LNCaP clone FGC (cell line): ENCODE measurements around the gene KLHDC8B.

Experiments
- DNase-seq: peaks from one replicate; pipeline ENCODE4 v3.0.0-alpha.2; 2011; ENCODE audit warnings: low read depth
- H3K4me3 ChIP-seq: 2 replicates; pipeline ENCODE4 v1.5.1; 2011; ENCODE audit warnings: mild to moderate bottlenecking, low read depth, low read length, control low read depth
- CTCF ChIP-seq: IDR thresholded peaks from 2 replicates; pipeline ENCODE4 v1.5.1; 2012; ENCODE audit warnings: mild to moderate bottlenecking; ENCODE audit not compliant: control insufficient read depth, insufficient read depth; ENCODE audit errors: extremely low read depth

The KLHDC8B gene

DNA sequence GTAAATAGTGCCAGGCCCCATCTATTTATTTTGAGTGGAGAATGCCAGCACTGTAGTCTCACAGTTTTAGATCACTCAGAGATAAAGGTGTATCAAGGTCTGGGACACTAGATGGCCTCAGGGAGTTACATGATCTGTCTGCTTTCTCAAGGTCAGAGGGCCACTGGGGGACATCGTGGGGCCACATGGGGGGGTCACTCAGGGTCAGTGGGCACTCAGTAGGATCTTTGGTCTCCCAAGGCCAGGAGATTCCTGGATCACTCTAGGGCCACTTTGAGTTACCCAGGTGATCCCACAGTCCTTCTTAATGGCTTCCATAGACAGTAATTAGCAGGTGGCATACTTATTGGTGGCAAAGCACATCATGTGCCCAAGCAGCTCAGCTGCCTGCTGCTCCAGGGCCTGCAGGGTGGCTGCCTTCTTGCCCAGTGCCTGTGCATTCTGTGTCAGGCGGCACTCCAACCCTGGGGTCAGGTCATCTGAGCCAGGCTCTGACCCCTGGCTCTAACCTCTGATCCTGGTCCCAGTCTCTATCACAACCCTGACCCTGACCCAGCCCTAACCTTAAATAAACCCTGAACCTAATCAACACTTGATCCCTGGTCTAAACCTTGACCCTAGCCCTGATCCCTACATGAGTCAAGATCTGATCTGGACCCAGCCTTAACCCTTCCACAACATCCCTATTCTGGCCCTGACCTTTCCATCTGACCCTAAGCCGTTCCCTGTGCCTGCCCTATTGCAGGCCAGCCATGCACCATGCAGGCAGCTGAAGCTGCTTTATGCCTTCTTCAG is 36.7 kb upstream of the KLHDC8B start:
- no peak overlapping the region for H3K4me3 ChIP-seq
- DNase-seq: peak; percentile 62
- peak; percentile 41 for TF ChIP-seq CTCF

- TF ChIP-seq CTCF: no peak
- no peak for DNase-seq
- no peak overlapping the region for H3K4me3 ChIP-seq
Observed at GRCh38 chr3:49135499-49135898, 35.9 kb upstream of the KLHDC8B start.

DNA sequence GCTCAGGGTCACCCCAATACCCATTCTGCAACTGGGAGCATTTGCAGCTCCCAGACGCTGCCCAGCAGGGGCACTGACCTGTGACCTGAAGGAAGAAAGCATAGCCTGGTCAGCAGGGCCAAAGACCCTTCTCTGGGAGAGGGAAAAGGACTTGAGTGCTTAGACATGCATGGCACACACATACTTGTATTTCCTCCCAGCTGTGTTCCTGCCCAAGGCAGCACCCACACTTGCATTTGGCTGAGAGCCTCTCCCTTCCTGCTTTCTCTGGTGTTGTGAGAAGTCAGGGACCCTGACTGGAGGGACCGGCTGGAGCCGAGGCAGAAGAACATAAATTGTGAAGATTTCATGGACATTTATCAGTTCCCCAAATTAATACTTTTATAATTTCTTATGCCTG is 31.3 kb upstream of the KLHDC8B start:
- no peak for DNase-seq
- TF ChIP-seq CTCF: no peak
- no peak overlapping the region for H3K4me3 ChIP-seq

- no peak for TF ChIP-seq CTCF
- H3K4me3 ChIP-seq: no peak overlapping the region
Observed at GRCh38 chr3:49148159-49148558, 23.2 kb upstream of the KLHDC8B start.

GRCh38 chr3:49151610-49152009 is 19.8 kb upstream of the KLHDC8B start:
- no peak overlapping the region for H3K4me3 ChIP-seq
- no peak for DNase-seq
- TF ChIP-seq CTCF: no peak

More at GRCh38 chr3:49148159-49148558, 23.2 kb upstream of the KLHDC8B start:
- no peak for DNase-seq

GRCh38 chr3:49153349-49153912 is 18.0 kb upstream of the KLHDC8B start:
- TF ChIP-seq CTCF: no peak
- DNase-seq: no peak
- no peak overlapping the region for H3K4me3 ChIP-seq
